ENCODE measurements around the gene MAPRE2.
A peak's percentile ranks its signal among the peaks of the same experiment; 100 is the strongest.
"Not testable (repeated sequence)": the region's sequence is repeated elsewhere in the genome, so short reads cannot be mapped to it uniquely, and the experiment has no call there.

The MAPRE2 gene

GRCh38 chr18:35138773-35139172, 97.6 kb downstream of the MAPRE2 start:
- no peaks in the 10 kb centered on the region for H3K9me3 Mint-ChIP-seq
- H3K36me3 Mint-ChIP-seq (ENCODE audit: low read depth): peaks cover 18% of the 10 kb centered on the region
- no peak overlapping the region for H3K27ac Mint-ChIP-seq

GRCh38 chr18:35139517-35139916, 98.3 kb downstream of the MAPRE2 start:
- Mint-ChIP-seq H3K4me3 (no peak overlapping the region), H3K27ac (no peak overlapping the region), H3K27me3 (ENCODE audit: low read depth) (no peaks in the 10 kb centered on the region), H3K36me3 (ENCODE audit: low read depth) (peaks cover 18% of the 10 kb centered on the region), H3K4me1 (ENCODE audit: low read depth) (peaks cover 3% of the 10 kb centered on the region), H3K9me3 (no peaks in the 10 kb centered on the region)
- no peak for DNase-seq (ENCODE audit: low spot score)

More at GRCh38 chr18:35138773-35139172, 97.6 kb downstream of the MAPRE2 start:
- Mint-ChIP-seq H3K4me1 (ENCODE audit: low read depth) (peaks cover 3% of the 10 kb centered on the region), H3K27me3 (ENCODE audit: low read depth) (no peaks in the 10 kb centered on the region), H3K4me3 (no peak overlapping the region)
- no peak for DNase-seq (ENCODE audit: low spot score)

GRCh38 chr18:35141077-35141476, 99.9 kb downstream of the MAPRE2 start:
- H3K9me3 Mint-ChIP-seq: no peaks in the 10 kb centered on the region
- peaks cover 15% of the 10 kb centered on the region for H3K36me3 Mint-ChIP-seq (ENCODE audit: low read depth)
- H3K4me1 Mint-ChIP-seq (ENCODE audit: low read depth): peaks cover 3% of the 10 kb centered on the region
- no peak overlapping the region for H3K27ac Mint-ChIP-seq
- no peak for DNase-seq (ENCODE audit: low spot score)
- H3K27me3 Mint-ChIP-seq (ENCODE audit: low read depth): no peaks in the 10 kb centered on the region
- no peak overlapping the region for H3K4me3 Mint-ChIP-seq

- H3K9me3 Mint-ChIP-seq: no peaks in the 10 kb centered on the region
- no peak overlapping the region for H3K27ac Mint-ChIP-seq
- no peak overlapping the region for H3K4me3 Mint-ChIP-seq
- H3K27me3 Mint-ChIP-seq (ENCODE audit: low read depth): no peaks in the 10 kb centered on the region
- no peak for DNase-seq (ENCODE audit: low spot score)
- peaks cover 3% of the 10 kb centered on the region for H3K4me1 Mint-ChIP-seq (ENCODE audit: low read depth)
- peaks cover 13% of the 10 kb centered on the region for H3K36me3 Mint-ChIP-seq (ENCODE audit: low read depth)
These were observed 100.5 kb downstream of the MAPRE2 start for GRCh38 chr18:35141567-35142274.

- H3K27ac Mint-ChIP-seq: no peak overlapping the region
- no peaks in the 10 kb centered on the region for H3K9me3 Mint-ChIP-seq
- no peak overlapping the region for H3K4me3 Mint-ChIP-seq
- DNase-seq (ENCODE audit: low spot score): no peak
- H3K4me1 Mint-ChIP-seq (ENCODE audit: low read depth): peaks cover 3% of the 10 kb centered on the region
- no peaks in the 10 kb centered on the region for H3K27me3 Mint-ChIP-seq (ENCODE audit: low read depth)
- H3K36me3 Mint-ChIP-seq (ENCODE audit: low read depth): peaks cover 13% of the 10 kb centered on the region
These were observed 101.0 kb downstream of the MAPRE2 start for GRCh38 chr18:35142275-35142615.

- Mint-ChIP-seq H3K27ac (no peak overlapping the region), H3K9me3 (peaks cover 8% of the 10 kb centered on the region), H3K4me1 (ENCODE audit: low read depth) (peaks cover 3% of the 10 kb centered on the region), H3K27me3 (ENCODE audit: low read depth) (peaks cover 2% of the 10 kb centered on the region), H3K36me3 (ENCODE audit: low read depth) (peaks cover 9% of the 10 kb centered on the region), H3K4me3 (no peak overlapping the region)
- DNase-seq (ENCODE audit: low spot score): no peak
These were observed 102.7 kb downstream of the MAPRE2 start for GRCh38 chr18:35143622-35144596.

- Mint-ChIP-seq H3K36me3 (ENCODE audit: low read depth) (peaks cover 10% of the 10 kb centered on the region), H3K27me3 (ENCODE audit: low read depth) (peaks cover 2% of the 10 kb centered on the region), H3K27ac (no peak overlapping the region), H3K9me3 (peaks cover 13% of the 10 kb centered on the region), H3K4me3 (no peak overlapping the region), H3K4me1 (ENCODE audit: low read depth) (peaks cover 3% of the 10 kb centered on the region)
- no peak for DNase-seq (ENCODE audit: low spot score)
These were observed 103.5 kb downstream of the MAPRE2 start for GRCh38 chr18:35144698-35145097.

GRCh38 chr18:35150195-35150594, 109.0 kb downstream of the MAPRE2 start:
- not testable (repeated sequence) for DNase-seq (ENCODE audit: low spot score); H3K4me3 Mint-ChIP-seq; H3K27ac Mint-ChIP-seq; H3K36me3 Mint-ChIP-seq (ENCODE audit: low read depth); H3K27me3 Mint-ChIP-seq (ENCODE audit: low read depth); H3K4me1 Mint-ChIP-seq (ENCODE audit: low read depth)
- peaks cover 19% of the 10 kb centered on the region for H3K9me3 Mint-ChIP-seq

GRCh38 chr18:35153609-35154272, 112.5 kb downstream of the MAPRE2 start:
- peaks cover 13% of the 10 kb centered on the region for H3K4me1 Mint-ChIP-seq (ENCODE audit: low read depth)

GRCh38 chr18:35155398-35156117, 114.3 kb downstream of the MAPRE2 start:
- no peak overlapping the region for H3K4me3 Mint-ChIP-seq
- no peak overlapping the region for H3K27ac Mint-ChIP-seq
- DNase-seq (ENCODE audit: low spot score): no peak
- H3K4me1 Mint-ChIP-seq (ENCODE audit: low read depth): peaks cover 23% of the 10 kb centered on the region
- H3K36me3 Mint-ChIP-seq (ENCODE audit: low read depth): peaks cover 5% of the 10 kb centered on the region
- peaks cover 3% of the 10 kb centered on the region for H3K9me3 Mint-ChIP-seq
- H3K27me3 Mint-ChIP-seq (ENCODE audit: low read depth): no peaks in the 10 kb centered on the region

More at GRCh38 chr18:35153609-35154272, 112.5 kb downstream of the MAPRE2 start:
- peaks cover 1% of the 10 kb centered on the region for H3K36me3 Mint-ChIP-seq (ENCODE audit: low read depth)
- no peak overlapping the region for H3K4me3 Mint-ChIP-seq
- no peak for DNase-seq (ENCODE audit: low spot score)
- H3K27ac Mint-ChIP-seq: no peak overlapping the region
- H3K27me3 Mint-ChIP-seq (ENCODE audit: low read depth): peaks cover under 1% of the 10 kb centered on the region
- peaks cover 13% of the 10 kb centered on the region for H3K9me3 Mint-ChIP-seq

- H3K27me3 Mint-ChIP-seq (ENCODE audit: low read depth): no peaks in the 10 kb centered on the region
- peaks cover 23% of the 10 kb centered on the region for H3K4me1 Mint-ChIP-seq (ENCODE audit: low read depth)
- H3K27ac Mint-ChIP-seq: no peak overlapping the region
- H3K9me3 Mint-ChIP-seq: peaks cover 3% of the 10 kb centered on the region
- no peak for DNase-seq (ENCODE audit: low spot score)
- no peak overlapping the region for H3K4me3 Mint-ChIP-seq
- H3K36me3 Mint-ChIP-seq (ENCODE audit: low read depth): peaks cover 5% of the 10 kb centered on the region
These were observed 116.0 kb downstream of the MAPRE2 start for GRCh38 chr18:35157181-35157580.

- H3K4me3 Mint-ChIP-seq: peak overlapping the region; percentile 30
- peaks cover 20% of the 10 kb centered on the region for H3K4me1 Mint-ChIP-seq (ENCODE audit: low read depth)
- peak; percentile 41 for DNase-seq (ENCODE audit: low spot score)
These were observed 117.7 kb downstream of the MAPRE2 start for GRCh38 chr18:35158728-35159450.

GRCh38 chr18:35159782-35160181, 118.6 kb downstream of the MAPRE2 start:
- Mint-ChIP-seq H3K27me3 (ENCODE audit: low read depth) (no peaks in the 10 kb centered on the region), H3K9me3 (peaks cover 3% of the 10 kb centered on the region), H3K4me3 (peak overlapping the region; percentile 57), H3K36me3 (ENCODE audit: low read depth) (peaks cover 5% of the 10 kb centered on the region), H3K4me1 (ENCODE audit: low read depth) (peaks cover 13% of the 10 kb centered on the region), H3K27ac (peak overlapping the region; percentile 83)
- DNase-seq (ENCODE audit: low spot score): peak; percentile 11

More at GRCh38 chr18:35158728-35159450, 117.7 kb downstream of the MAPRE2 start:
- Mint-ChIP-seq H3K27me3 (ENCODE audit: low read depth) (no peaks in the 10 kb centered on the region), H3K9me3 (peaks cover 3% of the 10 kb centered on the region), H3K36me3 (ENCODE audit: low read depth) (peaks cover 5% of the 10 kb centered on the region), H3K27ac (peak overlapping the region; percentile 88)

Data from T-helper 2 cell treated with Interferon-gamma antibody and Interleukin-4, amounts not matched to agents 5 μg/mL and 100 μg/mL, for 36 hours (primary cell).